Measurements from ENCODE around the gene KRTAP10-6.

DNA sequence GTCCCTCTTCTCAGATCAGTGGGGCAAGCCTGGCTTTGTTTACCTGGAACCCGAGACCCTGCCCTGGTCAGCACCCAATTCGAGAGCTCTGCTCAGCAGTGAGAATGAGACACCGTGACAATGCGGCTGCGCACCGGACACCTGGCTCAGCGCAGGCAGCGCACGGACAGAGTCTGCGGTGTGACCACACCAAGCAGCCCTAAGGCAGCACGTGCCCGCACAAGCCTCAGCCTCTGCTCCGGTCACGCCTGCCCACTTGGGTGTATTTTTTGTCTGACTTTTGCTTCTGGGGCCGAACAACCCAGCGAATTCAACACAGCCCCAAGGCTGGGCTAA, 24.3 kb upstream of the KRTAP10-6 start:
- no peak for TF ChIP-seq POLR2A (IDR thresholded peaks at IDR 0.05)
- TF ChIP-seq, protein P1, sequence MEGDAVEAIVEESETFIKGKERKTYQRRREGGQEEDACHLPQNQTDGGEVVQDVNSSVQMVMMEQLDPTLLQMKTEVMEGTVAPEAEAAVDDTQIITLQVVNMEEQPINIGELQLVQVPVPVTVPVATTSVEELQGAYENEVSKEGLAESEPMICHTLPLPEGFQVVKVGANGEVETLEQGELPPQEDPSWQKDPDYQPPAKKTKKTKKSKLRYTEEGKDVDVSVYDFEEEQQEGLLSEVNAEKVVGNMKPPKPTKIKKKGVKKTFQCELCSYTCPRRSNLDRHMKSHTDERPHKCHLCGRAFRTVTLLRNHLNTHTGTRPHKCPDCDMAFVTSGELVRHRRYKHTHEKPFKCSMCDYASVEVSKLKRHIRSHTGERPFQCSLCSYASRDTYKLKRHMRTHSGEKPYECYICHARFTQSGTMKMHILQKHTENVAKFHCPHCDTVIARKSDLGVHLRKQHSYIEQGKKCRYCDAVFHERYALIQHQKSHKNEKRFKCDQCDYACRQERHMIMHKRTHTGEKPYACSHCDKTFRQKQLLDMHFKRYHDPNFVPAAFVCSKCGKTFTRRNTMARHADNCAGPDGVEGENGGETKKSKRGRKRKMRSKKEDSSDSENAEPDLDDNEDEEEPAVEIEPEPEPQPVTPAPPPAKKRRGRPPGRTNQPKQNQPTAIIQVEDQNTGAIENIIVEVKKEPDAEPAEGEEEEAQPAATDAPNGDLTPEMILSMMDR (IDR thresholded peaks at IDR 0.05), result no peak

Data from testis (tissue), 2 donors.